CD14-positive monocyte (primary cell): ENCODE data around the gene DLGAP1. TPM values are rescaled to one million over a fixed set of nuclear protein-coding genes. Genes with fewer than 3 reads are reported as not detected.

Experiments
- DNase-seq, 3 donors: peaks; one replicate each; pipeline ENCODE4 v3.0.0-alpha.2; 2011 to 2022
- H2AFZ ChIP-seq: 2 replicates; pipeline ENCODE4 v1.6.0; 2012; ENCODE audit warnings: mild to moderate bottlenecking, low read depth, low read length, inconsistent platforms; ENCODE audit not compliant: insufficient read depth, poor library complexity, severe bottlenecking
- H3K27ac ChIP-seq, 2 donors: 1 replicate in 1 of 2; 2 replicates in 1 of 2; pipeline ENCODE4 v1.5.1; 2012 to 2013; ENCODE audit warnings: low read length in 2 of 2, control low read depth in 1 of 2, inconsistent platforms in 1 of 2, low read depth in 1 of 2, mild to moderate bottlenecking in 1 of 2
- H3K27me3 ChIP-seq, 2 donors: one replicate each; pipeline versions ENCODE4 v1.6.0 to v1.6.1; 2011 to 2013; ENCODE audit warnings: low read length in 2 of 2; ENCODE audit not compliant: control insufficient read depth in 2 of 2, insufficient read depth in 2 of 2
- H3K36me3 ChIP-seq, 2 donors: replicated peaks in 1 of 2; 1 replicate in 1 of 2; 2 replicates in 1 of 2; pipeline versions ENCODE4 v1.5.1 to v1.6.1; 2012 to 2013; ENCODE audit warnings: low read length in 2 of 2, control low read depth in 1 of 2, inconsistent platforms in 1 of 2, mild to moderate bottlenecking in 1 of 2; ENCODE audit not compliant: insufficient read depth in 2 of 2, control insufficient read depth in 1 of 2
- H3K4me1 ChIP-seq, 2 donors: 1 replicate in 1 of 2; 2 replicates in 1 of 2; pipeline versions ENCODE4 v1.5.1 to v1.6.1; 2012 to 2013; ENCODE audit warnings: low read length in 2 of 2, control low read depth in 1 of 2, inconsistent platforms in 1 of 2, mild to moderate bottlenecking in 1 of 2, moderate library complexity in 1 of 2; ENCODE audit not compliant: insufficient read depth in 2 of 2, control insufficient read depth in 1 of 2
- H3K4me2 ChIP-seq: replicated peaks from 2 replicates; pipeline ENCODE3; 2012; ENCODE audit warnings: low read length, moderate library complexity, mild to moderate bottlenecking; ENCODE audit not compliant: poor library complexity, severe bottlenecking; ENCODE audit errors: extremely low read depth
- H3K4me3 ChIP-seq, 3 experiments: fragments of 200-600 bp in 1 of 3; sonication (generic) in 1 of 3; replicated peaks in 1 of 3; 1 replicate in 2 of 3; 2 replicates in 1 of 3; pipeline ENCODE4 v1.5.1; 2011 to 2013; ENCODE audit warnings: low read length in 3 of 3, mild to moderate bottlenecking in 3 of 3, control low read depth in 2 of 3, low read depth in 2 of 3, inconsistent platforms in 1 of 3, moderate library complexity in 1 of 3
- H3K79me2 ChIP-seq: 2 replicates; pipeline ENCODE4 v1.6.0; 2012; ENCODE audit warnings: mild to moderate bottlenecking, control low read depth, inconsistent platforms, low read length, moderate library complexity; ENCODE audit not compliant: insufficient read depth
- H3K9ac ChIP-seq: 2 replicates; pipeline ENCODE4 v1.6.0; 2017; ENCODE audit warnings: low read length, mild to moderate bottlenecking; ENCODE audit not compliant: insufficient read depth, poor library complexity, severe bottlenecking
- H3K9me3 ChIP-seq, 2 donors: replicated peaks in 1 of 2; 1 replicate in 1 of 2; 2 replicates in 1 of 2; pipeline versions ENCODE4 v1.5.1 to v1.6.1; 2012 to 2013; ENCODE audit warnings: low read length in 2 of 2, control low read depth in 1 of 2; ENCODE audit not compliant: control insufficient read depth in 1 of 2, insufficient read depth in 1 of 2
- H4K20me1 ChIP-seq: 2 replicates; pipeline ENCODE4 v1.6.0; 2012; ENCODE audit warnings: mild to moderate bottlenecking, low read length, control low read depth, moderate library complexity; ENCODE audit not compliant: insufficient read depth
- H3K27ac Mint-ChIP-seq, 7 donors: one replicate each; pipeline ENCODE4 v1.8.0; 2020; ENCODE audit warnings: mild to moderate bottlenecking in 7 of 7, mixed read lengths in 7 of 7, moderate library complexity in 6 of 7, inconsistent platforms in 2 of 7
- H3K27me3 Mint-ChIP-seq, 3 donors: one replicate each; pipeline ENCODE4 v1.8.0; 2021 to 2022; ENCODE audit warnings: low read depth in 3 of 3, mild to moderate bottlenecking in 3 of 3, mixed read lengths in 3 of 3, moderate library complexity in 3 of 3, inconsistent platforms in 1 of 3
- H3K36me3 Mint-ChIP-seq, 2 donors: one replicate each; pipeline ENCODE4 v1.8.0; 2020; ENCODE audit warnings: mixed read lengths in 2 of 2, inconsistent platforms in 1 of 2, mild to moderate bottlenecking in 1 of 2
- H3K4me1 Mint-ChIP-seq: one replicate; pipeline ENCODE4 v1.8.0; 2020; ENCODE audit warnings: mild to moderate bottlenecking, mixed read lengths
- H3K4me3 Mint-ChIP-seq, 2 donors: one replicate each; pipeline ENCODE4 v1.8.0; 2020; ENCODE audit warnings: mild to moderate bottlenecking in 2 of 2, mixed read lengths in 2 of 2, moderate library complexity in 1 of 2
- H3K9me3 Mint-ChIP-seq, 7 donors: one replicate each; pipeline ENCODE4 v1.8.0; 2020 to 2022; ENCODE audit warnings: mixed read lengths in 7 of 7, mild to moderate bottlenecking in 6 of 7, moderate library complexity in 6 of 7, inconsistent platforms in 2 of 7
- CTCF ChIP-seq: fragments of 200-600 bp; IDR thresholded peaks from one replicate; pipeline ENCODE4 v1.8.0; 2022; ENCODE audit warnings: antibody characterized with exemption, mild to moderate bottlenecking
- WGBS: methylation state at CpG from one replicate; pipeline ENCODE4 v1.1.5; 2013; ENCODE audit warnings: missing lambda C conversion rate; ENCODE audit not compliant: insufficient coverage; 5-methylcytosine and 5-hydroxymethylcytosine counted together
- intact Hi-C, 2 donors: fragments of 100-400 bp; cut with micrococcal nuclease; formaldehyde crosslinking; loops; one replicate each; pipeline versions ENCODE4 v1.15.0 to v1.15.1; 2023
- polyA plus RNA-seq, 3 donors: library from polyadenylated mRNA; depleted of rRNA in 1 of 3; unstranded in 2 of 3; stranded (reverse) in 1 of 3; fragments of 300-500 nt in 2 of 3; fragments of >200 nt in 1 of 3; fragmentation: Illumina TruSeq in 2 of 3; gene quantifications; 1 replicate in 2 of 3; 2 replicates in 1 of 3; pipeline ENCODE4 v1.2.3, GENCODE V29; 2012 to 2021

The DLGAP1 gene
- polyA plus RNA-seq, 3 donors: 0.09 to 0.42 TPM; not detected in 1

DNA sequence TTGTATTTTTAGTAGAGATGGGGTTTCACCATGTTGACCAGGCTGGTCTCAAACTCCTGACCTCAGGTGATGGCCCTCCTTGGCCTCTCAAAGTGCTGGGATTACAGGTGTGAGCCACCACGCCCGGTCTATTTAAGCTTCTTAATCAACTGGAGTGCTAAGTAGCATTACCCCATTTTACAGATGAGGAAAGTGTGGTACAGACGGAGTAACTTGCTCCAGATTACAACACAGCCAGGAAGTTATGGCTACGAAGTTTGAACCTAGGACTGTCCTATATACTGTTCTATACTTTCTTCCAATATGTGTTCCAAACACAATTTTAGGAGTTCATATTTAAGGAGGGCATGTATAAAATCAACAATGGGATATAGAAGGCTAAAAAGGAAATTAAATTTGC lies 807.5 kb downstream of the DLGAP1 start:
- Histone ChIP-seq H3K4me1 (peaks cover 3 to 4% of the 10 kb centered on the region in 2 donors), H2AFZ (no peak overlapping the region), H3K36me3 (no peaks in the 10 kb centered on the region), H3K9me3 (no peaks in the 10 kb centered on the region), H3K27ac (no peak overlapping the region), H3K4me3 (no peak overlapping the region), H3K27me3 (no peaks in the 10 kb centered on the region), H4K20me1 (no peaks in the 10 kb centered on the region), H3K4me2 (no peak overlapping the region), H3K9ac (no peak overlapping the region), H3K79me2 (no peaks in the 10 kb centered on the region)
- intact Hi-C loops: no loop called here
- WGBS: no CpG with 5 or more reads among the region's 4 CpGs
- H3K4me1 Mint-ChIP-seq: peaks cover 5% of the 10 kb centered on the region
- H3K4me3 Mint-ChIP-seq: no peak overlapping the region
- no peak for TF ChIP-seq CTCF
- no peaks in the 10 kb centered on the region for H3K9me3 Mint-ChIP-seq
- H3K36me3 Mint-ChIP-seq: no peaks in the 10 kb centered on the region
- peaks cover 0 to 2% (median 1%) of the 10 kb centered on the region in 3 donors for H3K27me3 Mint-ChIP-seq
- no peak overlapping the region for H3K27ac Mint-ChIP-seq
- no peak for DNase-seq

- Histone ChIP-seq H3K9me3 (no peaks in the 10 kb centered on the region), H3K27ac (no peak overlapping the region), H4K20me1 (no peaks in the 10 kb centered on the region), H3K4me1 (no peaks in the 10 kb centered on the region), H2AFZ (no peak overlapping the region), H3K4me2 (no peak overlapping the region), H3K4me3 (no peak overlapping the region), H3K9ac (no peak overlapping the region), H3K79me2 (no peaks in the 10 kb centered on the region), H3K36me3 (no peaks in the 10 kb centered on the region), H3K27me3 (no peaks in the 10 kb centered on the region)
- H3K4me1 Mint-ChIP-seq: peaks cover 2% of the 10 kb centered on the region
- no peaks in the 10 kb centered on the region for H3K36me3 Mint-ChIP-seq
- no peak overlapping the region for H3K27ac Mint-ChIP-seq
- H3K27me3 Mint-ChIP-seq: peaks cover 0 to 2% (median 1%) of the 10 kb centered on the region in 3 donors
- H3K4me3 Mint-ChIP-seq: no peak overlapping the region
- intact Hi-C loops: no loop called here
- no peaks in the 10 kb centered on the region for H3K9me3 Mint-ChIP-seq
- no peak for TF ChIP-seq CTCF
- WGBS: 43% methylated on average over 1 of the region's 5 CpGs
- no peak for DNase-seq
These were observed 809.5 kb downstream of the DLGAP1 start for GRCh38 chr18:3645384-3646156.
